Lower leg skin (tissue), 3 donors: ENCODE results near the gene ATP2B2.

Source experiments
- POLR2A ChIP-seq, 2 donors: fragments of 450-650 bp; IDR thresholded peaks; one replicate each; pipeline ENCODE4 v1.6.1; 2016 to 2017; ENCODE audit warnings: antibody characterized with exemption in 2 of 2, mild to moderate bottlenecking in 1 of 2, moderate library complexity in 1 of 2
- TF ChIP-seq, protein P1 (sequence below), 3 donors: fragments of 450-650 bp; IDR thresholded peaks; one replicate each; pipeline ENCODE4 v1.5.1; 2016; ENCODE audit warnings: antibody characterized with exemption in 3 of 3, mild to moderate bottlenecking in 3 of 3, moderate library complexity in 2 of 3

DNA sequence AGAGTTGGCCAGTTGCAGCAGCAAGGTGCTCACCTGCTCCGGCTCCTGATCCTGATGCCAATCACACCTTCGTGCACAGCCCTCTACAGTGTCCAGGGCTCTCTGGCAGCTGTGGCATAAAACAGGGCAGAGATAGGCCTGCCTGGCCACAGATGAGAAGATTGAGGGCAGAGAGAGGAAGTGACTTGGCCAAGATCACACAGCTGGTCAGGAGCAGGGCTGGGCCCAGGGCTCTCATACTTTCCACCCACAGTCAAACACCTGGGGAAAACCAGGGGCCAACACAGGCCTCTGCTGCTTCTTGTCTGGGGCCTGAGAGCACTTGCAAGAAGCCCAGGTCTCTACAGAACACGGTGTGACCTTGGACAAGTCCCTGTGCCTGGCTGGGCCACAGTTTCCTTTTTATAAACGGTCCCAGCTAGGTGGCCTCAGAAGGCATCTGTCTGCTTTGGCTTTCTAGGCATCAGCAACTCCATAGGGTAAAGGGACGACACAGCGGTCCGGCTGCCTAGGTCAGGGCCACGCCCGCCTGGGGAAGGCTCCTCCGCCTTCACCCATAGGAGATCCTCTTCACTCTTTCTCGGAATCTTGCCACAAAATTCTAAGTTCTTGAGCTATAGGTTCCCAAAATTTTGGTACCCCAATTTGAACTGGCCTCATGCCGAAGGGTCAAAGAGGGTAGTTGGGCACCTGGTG, 3.1 kb downstream of the ATP2B2 start:
- TF ChIP-seq, protein P1, sequence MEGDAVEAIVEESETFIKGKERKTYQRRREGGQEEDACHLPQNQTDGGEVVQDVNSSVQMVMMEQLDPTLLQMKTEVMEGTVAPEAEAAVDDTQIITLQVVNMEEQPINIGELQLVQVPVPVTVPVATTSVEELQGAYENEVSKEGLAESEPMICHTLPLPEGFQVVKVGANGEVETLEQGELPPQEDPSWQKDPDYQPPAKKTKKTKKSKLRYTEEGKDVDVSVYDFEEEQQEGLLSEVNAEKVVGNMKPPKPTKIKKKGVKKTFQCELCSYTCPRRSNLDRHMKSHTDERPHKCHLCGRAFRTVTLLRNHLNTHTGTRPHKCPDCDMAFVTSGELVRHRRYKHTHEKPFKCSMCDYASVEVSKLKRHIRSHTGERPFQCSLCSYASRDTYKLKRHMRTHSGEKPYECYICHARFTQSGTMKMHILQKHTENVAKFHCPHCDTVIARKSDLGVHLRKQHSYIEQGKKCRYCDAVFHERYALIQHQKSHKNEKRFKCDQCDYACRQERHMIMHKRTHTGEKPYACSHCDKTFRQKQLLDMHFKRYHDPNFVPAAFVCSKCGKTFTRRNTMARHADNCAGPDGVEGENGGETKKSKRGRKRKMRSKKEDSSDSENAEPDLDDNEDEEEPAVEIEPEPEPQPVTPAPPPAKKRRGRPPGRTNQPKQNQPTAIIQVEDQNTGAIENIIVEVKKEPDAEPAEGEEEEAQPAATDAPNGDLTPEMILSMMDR (IDR thresholded peaks at IDR 0.05): no peak
- no peak for TF ChIP-seq POLR2A (IDR thresholded peaks at IDR 0.05)
